Peyer's patch (tissue), 4 donors: ENCODE data around the gene ZNF280A. TPM values are rescaled to one million over a fixed set of nuclear protein-coding genes. Genes with fewer than 3 reads are reported as not detected.

Experiments used
- DNase-seq, 3 donors: peaks; one replicate each; pipeline ENCODE4 v3.0.0-alpha.2; 2017 to 2019
- H3K27ac ChIP-seq, 4 donors: fragments of 200-600 bp; sonication (generic); one replicate each; pipeline ENCODE4 v1.5.1; 2016 to 2019
- H3K27me3 ChIP-seq, 2 donors: fragments of 200-600 bp; sonication (generic); one replicate each; pipeline ENCODE4 v1.5.1; 2019
- H3K36me3 ChIP-seq, 3 donors: fragments of 200-600 bp; sonication (generic); one replicate each; pipeline ENCODE4 v1.5.1; 2016 to 2019
- H3K4me1 ChIP-seq, 4 donors: fragments of 200-600 bp; sonication (generic); one replicate each; pipeline ENCODE4 v1.5.1; 2016 to 2019
- H3K4me3 ChIP-seq, 4 donors: fragments of 200-600 bp; sonication (generic); 1 replicate in 3 of 4; 2 replicates in 1 of 4; pipeline ENCODE4 v1.5.1; 2016 to 2019; ENCODE audit warnings: mild to moderate bottlenecking in 1 of 4
- H3K9me3 ChIP-seq, 4 donors: fragments of 200-600 bp; sonication (generic); one replicate each; pipeline ENCODE4 v1.5.1; 2016 to 2019; ENCODE audit warnings: mild to moderate bottlenecking in 1 of 4
- CTCF ChIP-seq, 6 experiments: fragments of 450-650 bp in 4 of 6; fragments of 200-600 bp in 2 of 6; sonication (generic) in 1 of 6; IDR thresholded peaks; one replicate each; pipeline ENCODE4 v1.5.1; 2017 to 2019; ENCODE audit warnings: antibody characterized with exemption in 6 of 6, mild to moderate bottlenecking in 3 of 6, moderate library complexity in 1 of 6
- POLR2A ChIP-seq, 2 donors: fragments of 450-650 bp; IDR thresholded peaks; one replicate each; pipeline ENCODE4 v1.5.1; 2017; ENCODE audit warnings: antibody characterized with exemption in 2 of 2, mild to moderate bottlenecking in 2 of 2, moderate library complexity in 2 of 2
- total RNA-seq, 4 donors: library from RNA; depleted of rRNA; stranded (reverse); fragments of >200 nt; gene quantifications; one replicate each; pipeline ENCODE4 v1.1.0, GENCODE V29; 2016

ZNF280A gene
- total RNA-seq, 4 donors from 2014 or later: not detected

- no peaks in the 10 kb centered on the region for H3K4me1 ChIP-seq
- H3K27ac ChIP-seq: no peak overlapping the region
- H3K36me3 ChIP-seq: no peaks in the 10 kb centered on the region
- no peak for DNase-seq
- no peaks in the 10 kb centered on the region for H3K27me3 ChIP-seq
- H3K9me3 ChIP-seq: no peaks in the 10 kb centered on the region
- TF ChIP-seq CTCF (IDR thresholded peaks at IDR 0.05): no peak
- no peak for TF ChIP-seq POLR2A (IDR thresholded peaks at IDR 0.05)
- H3K4me3 ChIP-seq: no peak overlapping the region
Measured at GRCh38 chr22:22465782-22466181, 54.3 kb downstream of the ZNF280A start.

GRCh38 chr22:22465094-22465602, 54.9 kb downstream of the ZNF280A start:
- H3K27ac ChIP-seq: no peak overlapping the region
- no peak for TF ChIP-seq CTCF (IDR thresholded peaks at IDR 0.05)
- H3K36me3 ChIP-seq: no peaks in the 10 kb centered on the region
- no peaks in the 10 kb centered on the region for H3K4me1 ChIP-seq
- DNase-seq: no peak
- no peak overlapping the region for H3K4me3 ChIP-seq
- no peaks in the 10 kb centered on the region for H3K27me3 ChIP-seq
- H3K9me3 ChIP-seq: peaks cover 0 to 4% (median 2%) of the 10 kb centered on the region in 4 donors

GRCh38 chr22:22464541-22465054, 55.5 kb downstream of the ZNF280A start:
- no peaks in the 10 kb centered on the region for H3K4me1 ChIP-seq
- peaks cover 0 to 10% (median 4%) of the 10 kb centered on the region in 4 donors for H3K9me3 ChIP-seq
- H3K36me3 ChIP-seq: no peaks in the 10 kb centered on the region
- no peak for DNase-seq
- H3K27ac ChIP-seq: no peak overlapping the region
- H3K4me3 ChIP-seq: no peak overlapping the region
- TF ChIP-seq CTCF (IDR thresholded peaks at IDR 0.05) (no peak), POLR2A (IDR thresholded peaks at IDR 0.05) (no peak)
- no peaks in the 10 kb centered on the region for H3K27me3 ChIP-seq

- TF ChIP-seq POLR2A (IDR thresholded peaks at IDR 0.05): no peak
- peak; percentile 63 to 80 (median 70) for TF ChIP-seq CTCF (IDR thresholded peaks at IDR 0.05)
- H3K36me3 ChIP-seq: no peaks in the 10 kb centered on the region
- H3K4me3 ChIP-seq: no peak overlapping the region
- no peaks in the 10 kb centered on the region for H3K4me1 ChIP-seq
- no peak overlapping the region for H3K27ac ChIP-seq
- peaks cover 0 to 16% (median 7%) of the 10 kb centered on the region in 4 donors for H3K9me3 ChIP-seq
- DNase-seq: peak in 2 of 3 donors; percentile 60 to 82
- H3K27me3 ChIP-seq: no peaks in the 10 kb centered on the region
Measured at GRCh38 chr22:22463855-22464540, 56.1 kb downstream of the ZNF280A start.

Other genes starting within 250 kb of the ZNF280A start
- under 1 TPM in 3 of 4 donors, not detected in 1; 0.47 to 0.80 (median 0.70) TPM for gene ZNF280B, start 11.5 kb downstream of the ZNF280A start, total RNA-seq
- not detected for gene PRAME, start 39.0 kb upstream of the ZNF280A start, total RNA-seq
- not detected for gene GGTLC2, start 124.3 kb upstream of the ZNF280A start, total RNA-seq